T-helper 2 cell treated with Interferon-gamma antibody and Interleukin-4, amounts not matched to agents 5 μg/mL and 100 μg/mL, for 36 hours (primary cell): Measurements from ENCODE around the gene MOCS1.

Source experiments
- DNase-seq: peaks from one replicate; pipeline ENCODE4 v3.0.0; 2021; ENCODE audit warnings: low spot score
- H3K27ac Mint-ChIP-seq: one replicate; pipeline ENCODE4 v1.8.0; 2021; ENCODE audit warnings: mild to moderate bottlenecking, mixed read lengths
- H3K27me3 Mint-ChIP-seq: one replicate; pipeline ENCODE4 v1.8.0; 2021; ENCODE audit warnings: low read depth, mixed read lengths
- H3K36me3 Mint-ChIP-seq: one replicate; pipeline ENCODE4 v1.8.0; 2021; ENCODE audit warnings: low read depth, mixed read lengths
- H3K4me1 Mint-ChIP-seq: one replicate; pipeline ENCODE4 v1.8.0; 2021; ENCODE audit warnings: low read depth, mixed read lengths
- H3K4me3 Mint-ChIP-seq: one replicate; pipeline ENCODE4 v1.8.0; 2022; ENCODE audit warnings: mild to moderate bottlenecking, moderate library complexity, mixed read lengths
- H3K9me3 Mint-ChIP-seq: one replicate; pipeline ENCODE4 v1.8.0; 2021; ENCODE audit warnings: mixed read lengths

MOCS1 gene

DNA sequence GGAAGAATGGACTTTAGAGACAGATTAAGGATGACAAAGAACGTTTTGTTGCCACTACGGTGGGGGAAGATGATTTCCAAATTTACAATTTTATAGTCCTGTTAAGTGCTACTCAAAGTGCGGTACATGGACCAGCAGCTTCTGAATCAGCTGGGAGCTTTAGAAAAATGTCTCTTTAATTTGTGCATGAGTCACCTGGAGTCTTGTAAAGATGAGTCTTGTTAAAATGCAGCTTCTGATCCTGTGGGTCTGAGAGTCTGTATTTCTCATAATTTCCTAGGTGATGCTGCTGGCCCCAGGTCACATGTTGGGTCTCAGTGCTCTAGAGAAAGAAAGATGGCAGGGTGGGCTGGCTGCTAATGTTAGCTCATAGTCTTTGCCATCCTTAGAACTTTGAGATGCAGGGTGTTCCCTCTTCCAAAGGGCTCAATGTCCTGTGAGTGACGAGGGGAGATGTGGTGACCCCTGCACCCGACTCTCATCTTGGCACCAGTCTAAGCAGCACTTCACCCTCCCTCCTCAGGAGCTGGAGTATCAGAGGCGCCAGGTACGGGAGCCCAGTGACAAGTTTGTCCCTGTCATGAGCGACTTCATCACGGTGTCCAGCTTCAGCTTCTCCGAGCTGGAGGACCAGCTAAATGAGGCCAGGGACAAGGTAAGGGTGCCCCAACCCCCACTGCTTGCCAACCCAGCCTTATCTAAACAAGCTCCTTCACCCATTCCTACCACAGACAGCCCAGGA is 34.5 kb downstream of the MOCS1 start:
- no peak overlapping the region for H3K4me3 Mint-ChIP-seq
- no peaks in the 10 kb centered on the region for H3K9me3 Mint-ChIP-seq
- no peak overlapping the region for H3K27ac Mint-ChIP-seq
- no peaks in the 10 kb centered on the region for H3K4me1 Mint-ChIP-seq
- H3K27me3 Mint-ChIP-seq: no peaks in the 10 kb centered on the region
- no peaks in the 10 kb centered on the region for H3K36me3 Mint-ChIP-seq
- no peak for DNase-seq

GRCh38 chr6:39898625-39899024 is 35.6 kb downstream of the MOCS1 start:
- DNase-seq: no peak
- H3K27me3 Mint-ChIP-seq: no peaks in the 10 kb centered on the region
- no peak overlapping the region for H3K4me3 Mint-ChIP-seq
- no peaks in the 10 kb centered on the region for H3K4me1 Mint-ChIP-seq
- H3K36me3 Mint-ChIP-seq: no peaks in the 10 kb centered on the region
- H3K9me3 Mint-ChIP-seq: no peaks in the 10 kb centered on the region
- H3K27ac Mint-ChIP-seq: no peak overlapping the region

DNA sequence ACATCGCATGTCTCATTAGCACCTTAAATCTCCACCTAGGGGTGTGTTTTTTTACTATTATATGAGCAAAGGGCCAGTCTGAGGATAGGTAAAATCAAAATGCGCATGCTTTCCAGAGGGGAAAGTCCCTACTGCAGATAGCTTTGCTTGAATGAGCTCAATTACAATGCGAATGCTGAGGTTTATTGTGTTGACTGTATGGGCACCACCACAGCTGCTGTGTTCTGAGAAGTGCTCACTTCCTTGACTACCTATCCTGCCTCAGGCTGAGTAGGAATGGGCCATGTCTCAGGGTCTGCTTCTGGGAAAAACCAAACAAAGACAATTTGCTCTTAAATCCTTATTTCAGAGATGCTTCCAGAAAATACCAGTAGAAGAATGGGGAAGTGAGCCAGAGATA is 36.6 kb downstream of the MOCS1 start:
- no peaks in the 10 kb centered on the region for H3K4me1 Mint-ChIP-seq
- H3K36me3 Mint-ChIP-seq: no peaks in the 10 kb centered on the region
- DNase-seq: no peak
- H3K27me3 Mint-ChIP-seq: no peaks in the 10 kb centered on the region
- H3K9me3 Mint-ChIP-seq: no peaks in the 10 kb centered on the region
- no peak overlapping the region for H3K27ac Mint-ChIP-seq
- no peak overlapping the region for H3K4me3 Mint-ChIP-seq

GRCh38 chr6:39896701-39897100 is 37.6 kb downstream of the MOCS1 start:
- Mint-ChIP-seq H3K4me1 (no peaks in the 10 kb centered on the region), H3K27me3 (no peaks in the 10 kb centered on the region), H3K27ac (no peak overlapping the region), H3K4me3 (no peak overlapping the region), H3K36me3 (no peaks in the 10 kb centered on the region), H3K9me3 (no peaks in the 10 kb centered on the region)
- DNase-seq: no peak

DNA sequence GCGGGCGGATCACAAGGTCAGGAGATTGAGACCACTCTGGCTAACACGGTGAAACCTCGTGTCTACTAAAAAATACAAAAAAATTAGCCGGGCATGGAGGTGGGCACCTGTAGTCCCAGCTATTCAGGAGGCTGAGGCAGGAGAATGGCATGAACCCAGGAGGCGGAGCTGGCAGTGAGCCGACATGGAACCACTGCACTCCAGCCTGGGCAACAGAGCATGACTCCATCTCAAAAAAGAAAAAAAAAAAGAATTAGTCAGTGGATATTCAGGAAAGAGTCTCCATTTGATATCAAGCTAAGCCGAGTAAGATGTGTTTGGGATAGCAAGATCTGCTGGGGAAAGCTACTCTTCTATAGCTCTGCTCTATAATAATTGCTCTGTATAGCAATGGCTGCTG is 41.0 kb downstream of the MOCS1 start:
- Mint-ChIP-seq H3K4me1 (no peaks in the 10 kb centered on the region), H3K4me3 (no peak overlapping the region), H3K36me3 (no peaks in the 10 kb centered on the region), H3K9me3 (no peaks in the 10 kb centered on the region), H3K27ac (no peak overlapping the region), H3K27me3 (no peaks in the 10 kb centered on the region)
- no peak for DNase-seq

- H3K27me3 Mint-ChIP-seq: no peaks in the 10 kb centered on the region
- DNase-seq: no peak
- no peaks in the 10 kb centered on the region for H3K4me1 Mint-ChIP-seq
- H3K36me3 Mint-ChIP-seq: no peaks in the 10 kb centered on the region
- no peaks in the 10 kb centered on the region for H3K9me3 Mint-ChIP-seq
- H3K4me3 Mint-ChIP-seq: no peak overlapping the region
- no peak overlapping the region for H3K27ac Mint-ChIP-seq
Observed at GRCh38 chr6:39892490-39893129, 41.7 kb downstream of the MOCS1 start.

- H3K36me3 Mint-ChIP-seq: no peaks in the 10 kb centered on the region
- no peak overlapping the region for H3K4me3 Mint-ChIP-seq
- H3K9me3 Mint-ChIP-seq: no peaks in the 10 kb centered on the region
- no peaks in the 10 kb centered on the region for H3K27me3 Mint-ChIP-seq
- H3K4me1 Mint-ChIP-seq: no peaks in the 10 kb centered on the region
- no peak for DNase-seq
- H3K27ac Mint-ChIP-seq: no peak overlapping the region
Observed at GRCh38 chr6:39891976-39892375, 42.3 kb downstream of the MOCS1 start.

DNA sequence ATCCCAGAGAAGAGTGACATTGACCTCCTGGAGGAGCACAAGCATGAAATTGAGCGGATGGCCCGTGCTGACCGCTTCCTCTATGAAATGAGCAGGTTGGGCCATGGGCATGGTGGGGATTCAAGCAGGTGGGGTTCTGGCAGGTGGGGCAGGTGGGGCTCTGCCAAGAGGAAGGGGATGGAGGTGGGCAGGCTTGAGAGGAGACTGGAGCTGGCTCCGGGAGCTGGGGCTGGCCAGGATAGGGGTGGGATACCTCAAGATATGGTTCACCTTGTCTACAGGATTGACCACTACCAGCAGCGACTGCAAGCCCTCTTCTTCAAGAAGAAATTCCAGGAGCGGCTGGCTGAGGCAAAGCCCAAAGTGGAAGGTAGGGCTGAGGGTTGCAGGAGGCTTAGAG is 42.9 kb downstream of the MOCS1 start:
- H3K4me1 Mint-ChIP-seq: no peaks in the 10 kb centered on the region
- no peak overlapping the region for H3K27ac Mint-ChIP-seq
- no peaks in the 10 kb centered on the region for H3K9me3 Mint-ChIP-seq
- H3K4me3 Mint-ChIP-seq: no peak overlapping the region
- no peaks in the 10 kb centered on the region for H3K27me3 Mint-ChIP-seq
- no peaks in the 10 kb centered on the region for H3K36me3 Mint-ChIP-seq
- no peak for DNase-seq

DNA sequence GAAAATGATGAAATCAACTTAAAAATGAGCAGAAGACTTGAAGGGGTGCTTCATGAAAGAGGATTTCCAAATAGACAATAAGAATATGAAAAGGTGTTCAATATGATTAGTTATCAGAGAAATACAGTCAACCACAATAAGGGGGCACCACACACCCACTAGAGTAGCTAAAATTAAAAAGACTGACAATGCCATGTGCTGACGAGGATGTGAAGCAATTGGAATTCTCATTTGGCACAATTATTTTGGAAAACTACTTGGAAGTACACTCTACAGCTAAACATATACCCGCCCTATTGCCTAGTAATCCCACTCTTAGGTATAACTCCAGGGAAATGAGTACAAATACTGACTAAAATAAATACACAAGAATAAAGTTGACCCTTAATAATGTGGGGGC is 45.0 kb downstream of the MOCS1 start:
- H3K27me3 Mint-ChIP-seq: no peaks in the 10 kb centered on the region
- no peaks in the 10 kb centered on the region for H3K36me3 Mint-ChIP-seq
- DNase-seq: no peak
- no peaks in the 10 kb centered on the region for H3K9me3 Mint-ChIP-seq
- H3K4me3 Mint-ChIP-seq: no peak overlapping the region
- H3K4me1 Mint-ChIP-seq: no peaks in the 10 kb centered on the region
- H3K27ac Mint-ChIP-seq: no peak overlapping the region

GRCh38 chr6:39887692-39888450 is 46.4 kb downstream of the MOCS1 start:
- no peak for DNase-seq
- Mint-ChIP-seq H3K27ac (no peak overlapping the region), H3K9me3 (no peaks in the 10 kb centered on the region), H3K4me3 (no peak overlapping the region), H3K36me3 (no peaks in the 10 kb centered on the region), H3K4me1 (no peaks in the 10 kb centered on the region), H3K27me3 (no peaks in the 10 kb centered on the region)

DNA sequence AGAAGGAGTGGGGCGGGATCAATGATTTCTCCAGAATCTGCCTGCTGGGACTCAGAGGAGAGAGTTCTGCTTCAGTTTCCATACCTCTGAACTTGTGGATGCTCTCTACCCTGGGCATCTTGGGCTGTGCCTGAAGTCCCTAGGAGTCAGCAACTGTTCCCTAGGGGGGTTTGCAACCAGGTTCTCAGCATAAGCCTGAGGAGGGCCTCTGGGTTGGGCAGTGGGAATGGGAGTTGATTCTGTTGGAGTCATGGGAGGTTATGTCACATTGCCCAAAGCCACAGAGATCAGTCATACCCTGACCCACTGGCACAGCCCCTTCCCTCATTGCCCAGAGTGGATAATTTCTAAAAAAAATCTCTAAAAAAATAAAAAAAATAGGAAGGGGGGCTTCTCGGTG is 47.4 kb downstream of the MOCS1 start:
- H3K27me3 Mint-ChIP-seq: no peaks in the 10 kb centered on the region
- H3K4me3 Mint-ChIP-seq: no peak overlapping the region
- no peak overlapping the region for H3K27ac Mint-ChIP-seq
- no peaks in the 10 kb centered on the region for H3K4me1 Mint-ChIP-seq
- H3K9me3 Mint-ChIP-seq: no peaks in the 10 kb centered on the region
- DNase-seq: no peak
- H3K36me3 Mint-ChIP-seq: no peaks in the 10 kb centered on the region

- Mint-ChIP-seq H3K36me3 (no peaks in the 10 kb centered on the region), H3K4me1 (no peaks in the 10 kb centered on the region), H3K9me3 (no peaks in the 10 kb centered on the region), H3K27me3 (no peaks in the 10 kb centered on the region), H3K27ac (no peak overlapping the region), H3K4me3 (no peak overlapping the region)
- DNase-seq: no peak
Observed at GRCh38 chr6:39885691-39886090, 48.6 kb downstream of the MOCS1 start.

- no peaks in the 10 kb centered on the region for H3K9me3 Mint-ChIP-seq
- no peak overlapping the region for H3K4me3 Mint-ChIP-seq
- no peaks in the 10 kb centered on the region for H3K27me3 Mint-ChIP-seq
- H3K36me3 Mint-ChIP-seq: no peaks in the 10 kb centered on the region
- DNase-seq: no peak
- H3K4me1 Mint-ChIP-seq: no peaks in the 10 kb centered on the region
- no peak overlapping the region for H3K27ac Mint-ChIP-seq
Observed at GRCh38 chr6:39884696-39885095, 49.6 kb downstream of the MOCS1 start.

DNA sequence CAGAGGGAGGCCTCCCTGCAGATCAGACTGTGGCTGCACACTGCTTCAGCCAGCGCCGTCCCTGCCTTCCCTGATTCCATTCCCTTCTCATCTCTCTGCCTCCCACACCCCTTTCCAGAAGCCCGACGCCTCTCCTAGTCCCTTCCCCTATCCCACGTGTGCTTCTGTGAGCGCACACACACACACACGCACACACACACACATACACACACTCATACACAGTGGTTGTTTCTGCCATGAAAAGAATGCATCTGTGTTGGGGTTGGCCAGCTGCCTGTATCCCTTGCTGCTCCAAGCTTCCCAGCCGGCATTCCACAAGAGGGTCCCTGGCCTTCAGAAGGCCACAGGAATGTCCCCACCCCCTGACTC is 51.7 kb downstream of the MOCS1 start:
- no peaks in the 10 kb centered on the region for H3K36me3 Mint-ChIP-seq

More for the DNA sequence above, 51.7 kb downstream of the MOCS1 start:
- Mint-ChIP-seq H3K9me3 (no peaks in the 10 kb centered on the region), H3K4me1 (no peaks in the 10 kb centered on the region), H3K27ac (no peak overlapping the region), H3K4me3 (no peak overlapping the region), H3K27me3 (no peaks in the 10 kb centered on the region)
- no peak for DNase-seq
